SK-N-SH treated with all-trans-retinoic acid at 6 μM for 48 hours (cell line): ENCODE results near the gene FBXO17.

Experiments
- ATAC-seq: fragments of 200-7000 bp; cut with Tn5 transposase; 3 replicates; pipeline ENCODE4 v1.9.1; 2020; ENCODE audit warnings: mild to moderate bottlenecking, moderate library complexity
- BACH2 ChIP-seq: fragments of 250-450 bp; sonication (Bioruptor Pico); IDR thresholded peaks from 2 replicates; pipeline ENCODE4 v1.9.0; 2021; ENCODE audit warnings: mild to moderate bottlenecking, borderline replicate concordance
- CSDC2 ChIP-seq: fragments of 250-450 bp; sonication (Bioruptor Pico); IDR thresholded peaks from 2 replicates; pipeline ENCODE4 v1.5.0; 2020; ENCODE audit warnings: mild to moderate bottlenecking, moderate library complexity
- ESRRG ChIP-seq: fragments of 250-450 bp; sonication (Bioruptor Pico); IDR thresholded peaks from 2 replicates; pipeline ENCODE4 v1.6.1; 2021; ENCODE audit warnings: mild to moderate bottlenecking
- GLIS3 ChIP-seq: fragments of 250-450 bp; sonication (Bioruptor Pico); IDR thresholded peaks from 2 replicates; pipeline ENCODE4 v1.5.0; 2020; ENCODE audit warnings: mild to moderate bottlenecking, moderate library complexity
- PPARA ChIP-seq: fragments of 250-450 bp; sonication (Bioruptor Pico); IDR thresholded peaks from 2 replicates; pipeline ENCODE4 v1.5.0; 2020; ENCODE audit warnings: mild to moderate bottlenecking, borderline replicate concordance
- RARB ChIP-seq: fragments of 250-450 bp; sonication (Bioruptor Pico); IDR thresholded peaks from 2 replicates; pipeline ENCODE4 v1.8.0; 2021; ENCODE audit warnings: mild to moderate bottlenecking, moderate library complexity
- SNAI2 ChIP-seq: fragments of 250-450 bp; sonication (Bioruptor Pico); IDR thresholded peaks from 2 replicates; pipeline ENCODE4 v1.5.0; 2020; ENCODE audit warnings: mild to moderate bottlenecking, moderate library complexity
- TCF4 ChIP-seq: fragments of 250-450 bp; sonication (Bioruptor Pico); IDR thresholded peaks from 2 replicates; pipeline ENCODE4 v1.8.0; 2021; ENCODE audit warnings: mild to moderate bottlenecking, moderate library complexity, borderline replicate concordance
- TOX ChIP-seq: fragments of 250-450 bp; sonication (Bioruptor Pico); IDR thresholded peaks from 2 replicates; pipeline ENCODE4 v1.8.0; 2021; ENCODE audit warnings: mild to moderate bottlenecking, moderate library complexity, borderline replicate concordance
- ZC3H10 ChIP-seq: fragments of 250-450 bp; sonication (Bioruptor Pico); IDR thresholded peaks from 2 replicates; pipeline ENCODE4 v1.5.1; 2021; ENCODE audit warnings: mild to moderate bottlenecking, moderate library complexity
- ZFP3 ChIP-seq: fragments of 250-450 bp; sonication (Bioruptor Pico); IDR thresholded peaks from 2 replicates; pipeline ENCODE4 v1.5.0; 2020; ENCODE audit warnings: mild to moderate bottlenecking, moderate library complexity
- ZFP30 ChIP-seq: fragments of 450-650 bp; formaldehyde crosslinking; IDR thresholded peaks from 2 replicates; pipeline ENCODE4 v1.5.0; 2022; ENCODE audit warnings: mild to moderate bottlenecking, moderate library complexity
- ZNF565 ChIP-seq: fragments of 450-650 bp; formaldehyde crosslinking; conservative IDR thresholded peaks from 2 replicates; pipeline ENCODE4 v1.5.0; 2020; ENCODE audit warnings: low read depth, mild to moderate bottlenecking, moderate library complexity
- ZNF70 ChIP-seq: fragments of 450-650 bp; formaldehyde crosslinking; IDR thresholded peaks from 2 replicates; pipeline ENCODE4 v1.5.0; 2020; ENCODE audit warnings: mild to moderate bottlenecking, moderate library complexity
- ZNF8 ChIP-seq: fragments of 450-650 bp; formaldehyde crosslinking; IDR thresholded peaks from 2 replicates; pipeline ENCODE4 v1.5.0; 2020; ENCODE audit warnings: mild to moderate bottlenecking, moderate library complexity
- TF ChIP-seq, protein P1 (sequence below): fragments of 250-450 bp; sonication (Bioruptor Pico); IDR thresholded peaks from 2 replicates; pipeline ENCODE4 v1.8.0; 2021; ENCODE audit warnings: low read depth, mild to moderate bottlenecking, moderate library complexity, borderline replicate concordance
- TF ChIP-seq, protein P2 (sequence below): fragments of 250-450 bp; sonication (Bioruptor Pico); IDR thresholded peaks from 2 replicates; pipeline ENCODE4 v1.8.0; 2020; ENCODE audit warnings: mild to moderate bottlenecking, moderate library complexity, borderline replicate concordance
- TF ChIP-seq, protein P3 (sequence below): fragments of 250-450 bp; sonication (Bioruptor Pico); IDR thresholded peaks from 2 replicates; pipeline ENCODE4 v1.5.0; 2020; ENCODE audit warnings: mild to moderate bottlenecking, moderate library complexity

Gene FBXO17

DNA sequence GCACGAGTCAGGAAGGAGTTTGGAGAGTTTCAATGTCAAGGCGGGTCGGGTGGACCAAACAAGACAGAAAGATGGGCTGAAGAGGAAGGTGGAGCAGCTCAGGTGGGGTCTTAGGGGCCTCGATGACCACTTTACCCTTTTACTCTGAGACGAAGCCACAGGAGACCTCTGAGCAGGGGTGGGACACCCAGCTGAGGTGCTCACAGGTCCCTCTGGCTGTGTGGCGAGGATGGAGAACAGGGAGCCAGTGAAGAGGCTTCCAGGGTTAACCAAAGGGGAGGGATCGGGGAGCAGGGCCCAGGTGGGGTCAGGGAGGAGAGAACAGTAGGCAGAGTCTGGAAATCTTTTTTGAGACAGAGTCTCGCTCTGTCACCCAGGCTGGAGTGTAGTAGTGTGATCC, 61.6 kb downstream of the FBXO17 start:
- ATAC-seq: no peak
- TF ChIP-seq GLIS3 (CRISPR knock-in tag) (no peak), ZFP30 (CRISPR knock-in tag) (no peak), TCF4 (CRISPR knock-in tag) (no peak), ZC3H10 (CRISPR knock-in tag) (no peak), PPARA (CRISPR knock-in tag) (no peak), ESRRG (CRISPR knock-in tag) (no peak), ZNF565 (CRISPR knock-in tag) (no peak), SNAI2 (no peak), BACH2 (CRISPR knock-in tag) (no peak)
- TF ChIP-seq, protein P1, sequence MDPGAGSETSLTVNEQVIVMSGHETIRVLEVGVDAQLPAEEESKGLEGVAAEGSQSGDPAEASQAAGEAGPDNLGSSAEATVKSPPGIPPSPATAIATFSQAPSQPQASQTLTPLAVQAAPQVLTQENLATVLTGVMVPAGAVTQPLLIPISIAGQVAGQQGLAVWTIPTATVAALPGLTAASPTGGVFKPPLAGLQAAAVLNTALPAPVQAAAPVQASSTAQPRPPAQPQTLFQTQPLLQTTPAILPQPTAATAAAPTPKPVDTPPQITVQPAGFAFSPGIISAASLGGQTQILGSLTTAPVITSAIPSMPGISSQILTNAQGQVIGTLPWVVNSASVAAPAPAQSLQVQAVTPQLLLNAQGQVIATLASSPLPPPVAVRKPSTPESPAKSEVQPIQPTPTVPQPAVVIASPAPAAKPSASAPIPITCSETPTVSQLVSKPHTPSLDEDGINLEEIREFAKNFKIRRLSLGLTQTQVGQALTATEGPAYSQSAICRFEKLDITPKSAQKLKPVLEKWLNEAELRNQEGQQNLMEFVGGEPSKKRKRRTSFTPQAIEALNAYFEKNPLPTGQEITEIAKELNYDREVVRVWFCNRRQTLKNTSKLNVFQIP (CRISPR knock-in tag): no peak

DNA sequence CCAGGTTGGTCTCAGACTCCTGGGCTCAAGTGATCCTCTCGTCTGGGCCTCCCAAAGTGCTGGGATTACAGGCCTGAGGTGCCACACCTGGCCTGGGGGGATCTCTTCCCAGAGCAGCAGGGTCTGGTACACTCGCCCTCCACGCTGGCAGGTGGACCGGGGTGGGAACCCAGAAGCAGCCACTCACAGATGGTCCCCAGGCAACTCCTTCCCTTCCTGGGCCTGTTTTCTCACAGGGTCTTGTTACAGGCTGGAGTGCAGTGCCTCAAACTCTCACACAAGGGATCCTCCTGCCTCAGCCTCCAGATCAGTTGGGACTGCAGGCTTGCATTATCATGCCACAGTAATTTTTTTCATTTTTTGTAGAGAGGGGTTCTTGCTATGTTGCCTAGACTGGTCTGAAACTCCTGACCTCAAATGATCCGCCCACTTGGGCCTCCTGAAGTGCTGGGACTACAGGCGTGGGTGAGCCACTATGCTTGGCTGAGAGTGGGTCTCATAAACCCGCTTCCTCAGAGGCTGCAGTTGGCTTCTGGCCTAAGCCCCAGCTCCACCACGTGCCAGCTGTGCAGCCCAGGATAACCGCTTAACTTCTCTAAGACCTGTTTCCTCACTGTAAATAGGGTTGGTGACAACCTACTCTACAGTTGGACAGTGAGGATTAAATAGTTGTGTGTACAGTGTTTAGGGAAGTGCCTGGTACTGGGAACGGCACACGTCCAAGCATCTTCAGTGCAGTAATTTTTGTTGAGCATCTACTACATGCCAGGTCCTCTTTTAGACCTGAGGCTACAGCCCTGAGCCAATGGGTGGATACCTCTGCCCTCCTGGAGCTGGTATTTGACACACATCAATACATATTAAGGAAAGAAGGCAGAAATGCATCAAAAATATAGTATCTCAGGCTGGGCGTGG, 62.7 kb downstream of the FBXO17 start:
- TF ChIP-seq BACH2 (CRISPR knock-in tag) (no peak), TCF4 (CRISPR knock-in tag) (no peak)
- ATAC-seq: no peak; the same call in 2 of the 3 replicates

DNA sequence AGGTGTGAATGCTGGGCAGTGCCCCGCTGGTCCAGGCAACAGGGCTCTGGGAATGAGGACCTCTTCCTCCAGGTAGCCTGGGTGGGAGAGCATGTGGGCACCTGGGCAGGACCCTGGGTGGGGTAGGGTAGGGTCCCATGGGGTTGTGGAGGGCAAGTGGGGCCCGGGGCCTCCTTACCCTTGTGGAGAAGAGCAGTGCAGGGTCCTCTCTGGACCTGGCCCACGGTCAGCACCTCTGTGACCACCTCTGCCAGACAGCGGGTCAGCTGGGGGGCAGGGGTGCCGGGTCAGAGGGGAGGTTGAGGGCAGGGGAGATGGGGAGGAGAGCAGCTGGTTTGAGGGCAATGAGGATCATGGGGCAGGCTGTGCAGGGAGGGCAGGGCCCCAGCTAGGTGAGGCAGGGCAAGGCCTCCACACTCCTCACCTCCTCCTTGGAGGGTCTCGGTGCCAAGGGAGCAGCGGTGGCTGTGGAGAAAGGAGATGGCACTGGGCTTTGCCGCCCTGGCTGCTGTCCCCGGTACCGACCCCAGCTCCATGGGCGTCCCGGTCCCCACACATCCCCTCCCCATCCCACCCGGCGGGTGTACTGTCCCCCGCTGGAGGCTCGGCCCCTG, 64.0 kb downstream of the FBXO17 start:
- ATAC-seq: no peak; the same call in 1 of the 3 replicates
- TF ChIP-seq TOX (CRISPR knock-in tag) (no peak), ZNF8 (CRISPR knock-in tag) (no peak), BACH2 (CRISPR knock-in tag) (no peak)
- TF ChIP-seq, protein P1 (CRISPR knock-in tag): no peak
- TF ChIP-seq, all 23 proteins: peak for 0

DNA sequence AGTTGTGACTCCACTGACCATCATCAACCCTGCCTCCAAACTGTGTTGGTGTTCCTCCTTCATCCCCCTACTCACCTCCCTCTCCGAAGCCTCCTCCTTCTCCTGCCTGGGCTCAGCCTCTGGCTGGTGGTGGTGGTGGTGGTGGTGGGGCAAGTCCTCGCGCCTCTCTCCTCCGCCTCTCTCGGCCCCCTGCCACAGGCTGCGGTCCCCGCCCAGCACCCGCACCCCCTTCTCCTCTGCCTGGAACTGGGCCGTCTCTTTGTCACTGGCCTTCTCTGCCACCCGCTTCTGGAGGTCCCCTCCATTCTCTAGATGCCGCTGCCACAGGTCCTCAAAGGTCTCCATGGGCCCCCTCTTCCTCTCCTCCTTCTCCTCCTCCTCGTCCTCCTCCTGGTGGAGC, 65.1 kb downstream of the FBXO17 start:
- TF ChIP-seq, protein P2, sequence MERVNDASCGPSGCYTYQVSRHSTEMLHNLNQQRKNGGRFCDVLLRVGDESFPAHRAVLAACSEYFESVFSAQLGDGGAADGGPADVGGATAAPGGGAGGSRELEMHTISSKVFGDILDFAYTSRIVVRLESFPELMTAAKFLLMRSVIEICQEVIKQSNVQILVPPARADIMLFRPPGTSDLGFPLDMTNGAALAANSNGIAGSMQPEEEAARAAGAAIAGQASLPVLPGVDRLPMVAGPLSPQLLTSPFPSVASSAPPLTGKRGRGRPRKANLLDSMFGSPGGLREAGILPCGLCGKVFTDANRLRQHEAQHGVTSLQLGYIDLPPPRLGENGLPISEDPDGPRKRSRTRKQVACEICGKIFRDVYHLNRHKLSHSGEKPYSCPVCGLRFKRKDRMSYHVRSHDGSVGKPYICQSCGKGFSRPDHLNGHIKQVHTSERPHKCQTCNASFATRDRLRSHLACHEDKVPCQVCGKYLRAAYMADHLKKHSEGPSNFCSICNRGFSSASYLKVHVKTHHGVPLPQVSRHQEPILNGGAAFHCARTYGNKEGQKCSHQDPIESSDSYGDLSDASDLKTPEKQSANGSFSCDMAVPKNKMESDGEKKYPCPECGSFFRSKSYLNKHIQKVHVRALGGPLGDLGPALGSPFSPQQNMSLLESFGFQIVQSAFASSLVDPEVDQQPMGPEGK: no peak
- TF ChIP-seq, protein P1 (CRISPR knock-in tag): no peak
- TF ChIP-seq RARB (CRISPR knock-in tag) (no peak), ZFP3 (CRISPR knock-in tag) (no peak), ESRRG (CRISPR knock-in tag) (no peak), PPARA (CRISPR knock-in tag) (no peak)
- ATAC-seq: no peak

DNA sequence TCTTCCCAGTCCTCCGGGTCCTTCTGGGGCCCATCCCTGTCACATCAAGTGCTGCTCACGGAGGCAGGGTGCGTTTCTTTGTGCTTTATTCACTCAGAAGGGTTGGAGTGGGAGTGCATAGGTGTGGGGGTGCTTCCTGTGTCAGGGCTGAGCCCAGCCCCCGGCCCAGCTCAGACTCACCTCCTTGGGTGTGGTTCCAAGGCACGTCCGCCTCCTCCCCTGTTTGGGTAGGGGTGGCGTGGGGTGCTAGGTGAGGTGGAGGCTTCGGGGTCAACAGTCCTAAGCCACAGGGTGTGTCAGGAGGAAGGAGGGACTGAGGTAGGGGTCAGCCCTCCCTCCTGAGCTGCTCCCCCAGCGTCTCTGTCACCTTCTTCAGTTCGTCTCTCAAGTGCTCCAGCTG, 66.6 kb downstream of the FBXO17 start:
- ATAC-seq: no peak
- no peak for TF ChIP-seq BACH2 (CRISPR knock-in tag)
- no peak for TF ChIP-seq ZC3H10 (CRISPR knock-in tag)
- no peak for TF ChIP-seq ESRRG (CRISPR knock-in tag)
- no peak for TF ChIP-seq SNAI2
- TF ChIP-seq ZFP3 (CRISPR knock-in tag): no peak
- TF ChIP-seq ZNF70 (CRISPR knock-in tag): no peak
- TF ChIP-seq, protein P3, sequence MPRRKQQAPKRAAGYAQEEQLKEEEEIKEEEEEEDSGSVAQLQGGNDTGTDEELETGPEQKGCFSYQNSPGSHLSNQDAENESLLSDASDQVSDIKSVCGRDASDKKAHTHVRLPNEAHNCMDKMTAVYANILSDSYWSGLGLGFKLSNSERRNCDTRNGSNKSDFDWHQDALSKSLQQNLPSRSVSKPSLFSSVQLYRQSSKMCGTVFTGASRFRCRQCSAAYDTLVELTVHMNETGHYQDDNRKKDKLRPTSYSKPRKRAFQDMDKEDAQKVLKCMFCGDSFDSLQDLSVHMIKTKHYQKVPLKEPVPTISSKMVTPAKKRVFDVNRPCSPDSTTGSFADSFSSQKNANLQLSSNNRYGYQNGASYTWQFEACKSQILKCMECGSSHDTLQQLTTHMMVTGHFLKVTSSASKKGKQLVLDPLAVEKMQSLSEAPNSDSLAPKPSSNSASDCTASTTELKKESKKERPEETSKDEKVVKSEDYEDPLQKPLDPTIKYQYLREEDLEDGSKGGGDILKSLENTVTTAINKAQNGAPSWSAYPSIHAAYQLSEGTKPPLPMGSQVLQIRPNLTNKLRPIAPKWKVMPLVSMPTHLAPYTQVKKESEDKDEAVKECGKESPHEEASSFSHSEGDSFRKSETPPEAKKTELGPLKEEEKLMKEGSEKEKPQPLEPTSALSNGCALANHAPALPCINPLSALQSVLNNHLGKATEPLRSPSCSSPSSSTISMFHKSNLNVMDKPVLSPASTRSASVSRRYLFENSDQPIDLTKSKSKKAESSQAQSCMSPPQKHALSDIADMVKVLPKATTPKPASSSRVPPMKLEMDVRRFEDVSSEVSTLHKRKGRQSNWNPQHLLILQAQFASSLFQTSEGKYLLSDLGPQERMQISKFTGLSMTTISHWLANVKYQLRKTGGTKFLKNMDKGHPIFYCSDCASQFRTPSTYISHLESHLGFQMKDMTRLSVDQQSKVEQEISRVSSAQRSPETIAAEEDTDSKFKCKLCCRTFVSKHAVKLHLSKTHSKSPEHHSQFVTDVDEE (CRISPR knock-in tag): no peak
- no peak for TF ChIP-seq CSDC2 (CRISPR knock-in tag)
- TF ChIP-seq RARB (CRISPR knock-in tag): no peak
- TF ChIP-seq, protein P1 (CRISPR knock-in tag): no peak
- no peak for TF ChIP-seq PPARA (CRISPR knock-in tag)
